Measurements from ENCODE around the gene ZNF333. TPM values are rescaled to one million over a fixed set of nuclear protein-coding genes. Genes with fewer than 3 reads are reported as not detected.

ZNF333 gene
- total RNA-seq, 2 donors from 2014 or later = 26.6 to 39.8 TPM

DNA sequence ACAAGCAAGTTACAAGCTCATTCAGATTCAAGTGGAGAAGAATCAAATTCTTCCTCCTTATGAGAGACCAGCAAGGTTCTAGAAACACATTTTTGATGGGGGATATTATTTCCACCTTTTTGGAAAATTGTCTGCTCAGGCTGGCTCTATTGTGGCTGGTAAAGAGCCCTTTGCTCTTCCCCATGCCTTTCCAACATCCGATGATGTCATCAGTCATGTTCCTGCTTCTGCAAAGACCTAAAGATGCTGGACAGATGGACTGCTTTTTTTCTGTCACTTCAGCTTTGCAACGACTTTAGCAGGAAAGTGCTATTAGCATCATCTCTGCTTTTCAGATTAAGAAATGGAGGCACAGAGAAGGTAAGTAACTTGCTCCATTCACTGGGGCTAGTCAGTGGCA, 19.4 kb upstream of the ZNF333 start:
- Histone ChIP-seq H3K9me3 (no peaks in the 10 kb centered on the region), H3K4me3 (no peak overlapping the region), H3K27ac (no peak overlapping the region), H3K4me1 (replicated peaks) (no peaks in the 10 kb centered on the region), H3K36me3 (no peaks in the 10 kb centered on the region), H3K27me3 (replicated peaks; ENCODE audit: insufficient read depth) (no peaks in the 10 kb centered on the region)
- 57% methylated on average over 2 of the region's 2 CpGs for WGBS
- no peak for DNase-seq (ENCODE audit: low spot score)
- TF ChIP-seq POLR2AphosphoS5 (IDR thresholded peaks at IDR 0.05) = no peak
- intact Hi-C loops (cut with DNase I) = no loop called here

- no peaks in the 10 kb centered on the region for H3K9me3 ChIP-seq
- DNase-seq (ENCODE audit: low spot score) = no peak
- WGBS = 89% methylated on average over 3 of the region's 3 CpGs
- intact Hi-C loops (cut with DNase I) = no loop called here
- H3K27me3 ChIP-seq (replicated peaks; ENCODE audit: insufficient read depth) = no peaks in the 10 kb centered on the region
- H3K4me3 ChIP-seq = no peak overlapping the region
- H3K27ac ChIP-seq = no peak overlapping the region
- no peaks in the 10 kb centered on the region for H3K36me3 ChIP-seq
- no peaks in the 10 kb centered on the region for H3K4me1 ChIP-seq (replicated peaks)
- TF ChIP-seq POLR2AphosphoS5 (IDR thresholded peaks at IDR 0.05) (no peak), CTCF (IDR thresholded peaks at IDR 0.05) (no peak)
These were observed 17.5 kb upstream of the ZNF333 start for GRCh38 chr19:14672188-14672872.

- H3K27me3 ChIP-seq (replicated peaks; ENCODE audit: insufficient read depth) = no peaks in the 10 kb centered on the region
- WGBS = 79% methylated on average over 1 of the region's 1 CpG
- intact Hi-C loops (cut with DNase I) = no loop called here
These were observed 16.8 kb upstream of the ZNF333 start for GRCh38 chr19:14673088-14673487.

GRCh38 chr19:14674764-14675163, 15.1 kb upstream of the ZNF333 start, which contains the start of gene ADGRE3:
TSS of gene ADGRE3 (minus strand) at chr19:14674844. CDS start at chr19:14674770, 74 bp downstream.
- H3K27ac ChIP-seq = no peak within 1 kb of the TSS
- no peaks in the 10 kb centered on the region for H3K4me1 ChIP-seq (replicated peaks)
- intact Hi-C loops (cut with DNase I) = no loop called here
- TF ChIP-seq POLR2A (IDR thresholded peaks at IDR 0.05) = no peak
- no peak for TF ChIP-seq POLR2AphosphoS5 (IDR thresholded peaks at IDR 0.05)
- no peak for TF ChIP-seq CTCF (IDR thresholded peaks at IDR 0.05)
- no peaks in the 10 kb centered on the region for H3K27me3 ChIP-seq (replicated peaks; ENCODE audit: insufficient read depth)
- H3K4me3 ChIP-seq = no peak within 1 kb of the TSS
- H3K9me3 ChIP-seq = no peaks in the 10 kb centered on the region
- 71% methylated on average over 6 of the region's 6 CpGs for WGBS
- DNase-seq (ENCODE audit: low spot score) = no peak
- no peaks in the 10 kb centered on the region for H3K36me3 ChIP-seq

More at GRCh38 chr19:14673088-14673487, 16.8 kb upstream of the ZNF333 start:
- no peak for TF ChIP-seq POLR2AphosphoS5 (IDR thresholded peaks at IDR 0.05)
- no peak for TF ChIP-seq POLR2A (IDR thresholded peaks at IDR 0.05)
- TF ChIP-seq CTCF (IDR thresholded peaks at IDR 0.05) = no peak
- H3K4me3 ChIP-seq = no peak overlapping the region
- no peaks in the 10 kb centered on the region for H3K9me3 ChIP-seq
- H3K36me3 ChIP-seq = no peaks in the 10 kb centered on the region
- no peaks in the 10 kb centered on the region for H3K4me1 ChIP-seq (replicated peaks)
- DNase-seq (ENCODE audit: low spot score) = no peak
- no peak overlapping the region for H3K27ac ChIP-seq

DNA sequence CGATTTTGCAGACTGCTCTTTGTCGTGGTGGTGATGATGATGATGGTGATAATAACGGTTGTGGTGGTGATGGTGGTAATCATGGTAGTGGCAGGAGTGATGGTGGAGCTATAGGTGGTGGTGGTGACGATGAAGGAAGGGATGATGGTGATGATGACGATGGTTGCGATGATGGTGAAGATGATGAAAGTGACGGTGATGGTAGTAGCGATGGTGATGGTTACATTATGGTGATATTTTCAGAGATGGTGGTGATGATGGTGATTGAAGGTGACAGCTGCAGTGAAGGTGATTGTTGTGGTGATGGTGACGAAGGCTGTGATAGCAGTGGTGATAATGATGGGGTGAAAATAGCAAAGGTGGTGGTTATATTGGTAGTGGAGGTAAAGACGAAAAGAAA, 13.1 kb upstream of the ZNF333 start:
- TF ChIP-seq CTCF (IDR thresholded peaks at IDR 0.05) (no peak), POLR2A (IDR thresholded peaks at IDR 0.05) (no peak), POLR2AphosphoS5 (IDR thresholded peaks at IDR 0.05) (no peak)
- Histone ChIP-seq H3K9me3 (no peaks in the 10 kb centered on the region), H3K27ac (no peak overlapping the region), H3K36me3 (no peaks in the 10 kb centered on the region), H3K4me1 (replicated peaks) (no peaks in the 10 kb centered on the region), H3K27me3 (replicated peaks; ENCODE audit: insufficient read depth) (no peaks in the 10 kb centered on the region), H3K4me3 (no peak overlapping the region)
- WGBS = 90% methylated on average over 10 of the region's 10 CpGs
- DNase-seq (ENCODE audit: low spot score) = no peak
- intact Hi-C loops (cut with DNase I) = no loop called here

Data from prostate gland (tissue), 2 donors.